C4-2B (cell line): ENCODE data around the gene CD58.

Experiments used
- H3K27ac ChIP-seq: fragments of 450-650 bp; 2 replicates; pipeline ENCODE4 v1.5.1; 2017
- CTCF ChIP-seq: fragments of 450-650 bp; conservative IDR thresholded peaks from 2 replicates; pipeline ENCODE4 v1.5.1; 2017; ENCODE audit warnings: mild to moderate bottlenecking
- ZFX ChIP-seq: fragments of 450-650 bp; IDR thresholded peaks from 2 replicates; pipeline ENCODE4 v1.6.1; 2017

Gene CD58

GRCh38 chr1:116506132-116507004, 64.5 kb downstream of the CD58 start:
- no peak for TF ChIP-seq ZFX
- TF ChIP-seq CTCF = no peak

GRCh38 chr1:116504308-116505156, 66.3 kb downstream of the CD58 start:
- no peak for TF ChIP-seq CTCF
- no peak overlapping the region for H3K27ac ChIP-seq

More at GRCh38 chr1:116506132-116507004, 64.5 kb downstream of the CD58 start:
- H3K27ac ChIP-seq = no peak overlapping the region

GRCh38 chr1:116503546-116504307, 67.1 kb downstream of the CD58 start:
- H3K27ac ChIP-seq = no peak overlapping the region
- TF ChIP-seq ZFX (no peak), CTCF (no peak)

GRCh38 chr1:116502671-116503314, 68.0 kb downstream of the CD58 start:
- H3K27ac ChIP-seq = no peak overlapping the region
- TF ChIP-seq ZFX = no peak
- TF ChIP-seq CTCF = no peak

GRCh38 chr1:116501870-116502244, 69.0 kb downstream of the CD58 start:
- H3K27ac ChIP-seq = no peak overlapping the region
- TF ChIP-seq ZFX (no peak), CTCF (no peak)

- TF ChIP-seq ZFX (no peak), CTCF (no peak)
- no peak overlapping the region for H3K27ac ChIP-seq
Observed at GRCh38 chr1:116501125-116501869, 69.5 kb downstream of the CD58 start.
